HepG2 (cell line): ENCODE measurements around the gene FOXR1. TPM values are rescaled to one million over a fixed set of nuclear protein-coding genes. Genes with fewer than 3 reads are reported as not detected.

Experiments
- BORCS8-MEF2B ChIP-seq: sonication (generic); formaldehyde crosslinking; IDR thresholded peaks from 2 replicates; pipeline ENCODE4 v1.8.0; 2022; ENCODE audit warnings: mild to moderate bottlenecking, missing genetic modification reagents
- CCAR2 ChIP-seq: fragments of 200-400 bp; formaldehyde crosslinking; optimal IDR thresholded peaks from 2 replicates; pipeline ENCODE3; 2018; ENCODE audit warnings: low read depth, mild to moderate bottlenecking, low read length, moderate library complexity
- GABPA ChIP-seq, 2 experiments: IDR thresholded peaks; 2 replicates each; pipeline ENCODE4 v1.6.1; 2011 to 2016; ENCODE audit warnings: low read depth in 2 of 2, low read length in 1 of 2, missing biosample characterization in 1 of 2, missing genetic modification characterization in 1 of 2
- GFI1 ChIP-seq: sonication (generic); formaldehyde crosslinking; IDR thresholded peaks from 2 replicates; pipeline ENCODE4 v1.5.0; 2020; ENCODE audit warnings: missing genetic modification reagents, mild to moderate bottlenecking, borderline replicate concordance
- GZF1 ChIP-seq: sonication (generic); formaldehyde crosslinking; IDR thresholded peaks from 2 replicates; pipeline ENCODE4 v1.5.1; 2020; ENCODE audit warnings: mild to moderate bottlenecking, missing genetic modification reagents
- HNRNPLL ChIP-seq: fragments of 200-400 bp; formaldehyde crosslinking; IDR thresholded peaks from 2 replicates; pipeline ENCODE4 v1.6.1; 2017; ENCODE audit warnings: mild to moderate bottlenecking, low read depth, low read length; ENCODE audit not compliant: poor library complexity, severe bottlenecking
- IRF1 ChIP-seq: sonication (generic); formaldehyde crosslinking; IDR thresholded peaks from 2 replicates; pipeline ENCODE4 v1.4.0; 2020; ENCODE audit warnings: low read depth, mild to moderate bottlenecking, missing genetic modification reagents
- ISL2 ChIP-seq: sonication (generic); formaldehyde crosslinking; IDR thresholded peaks from 2 replicates; pipeline ENCODE4 v1.5.0; 2020; ENCODE audit warnings: missing genetic modification reagents
- KDM5A ChIP-seq: fragments of 200-600 bp; sonication (generic); IDR thresholded peaks from 2 replicates; pipeline ENCODE4 v1.7.0; 2018; ENCODE audit warnings: antibody characterized with exemption, mild to moderate bottlenecking, low read length, borderline replicate concordance
- KLF6 ChIP-seq: IDR thresholded peaks from 2 replicates; pipeline ENCODE4 v1.8.0; 2016; ENCODE audit warnings: missing biosample characterization, missing genetic modification reagents
- POLR2AphosphoS5 ChIP-seq: IDR thresholded peaks from 2 replicates; pipeline ENCODE4 v1.6.1; 2012; ENCODE audit warnings: low read depth, low read length
- PTBP1 ChIP-seq: fragments of 200-400 bp; formaldehyde crosslinking; IDR thresholded peaks from 2 replicates; pipeline ENCODE4 v1.6.1; 2018; ENCODE audit warnings: low read length, low read depth; ENCODE audit not compliant: poor library complexity, severe bottlenecking
- SNRNP70 ChIP-seq: fragments of 200-400 bp; formaldehyde crosslinking; IDR thresholded peaks from 2 replicates; pipeline ENCODE4 v1.6.1; 2017; ENCODE audit warnings: mild to moderate bottlenecking, low read depth, low read length, moderate library complexity
- TAF1 ChIP-seq: sonication (generic); formaldehyde crosslinking; IDR thresholded peaks from 2 replicates; pipeline ENCODE4 v1.4.0; 2020; ENCODE audit warnings: missing genetic modification reagents
- TARDBP ChIP-seq: sonication (generic); formaldehyde crosslinking; IDR thresholded peaks from 2 replicates; pipeline ENCODE4 v1.8.0; 2022; ENCODE audit warnings: mild to moderate bottlenecking, missing genetic modification reagents
- ZC3H4 ChIP-seq: sonication (generic); formaldehyde crosslinking; IDR thresholded peaks from 2 replicates; pipeline ENCODE4 v1.4.0; 2020; ENCODE audit warnings: missing genetic modification reagents, borderline replicate concordance
- ZNF18 ChIP-seq: sonication (generic); formaldehyde crosslinking; IDR thresholded peaks from 2 replicates; pipeline ENCODE4 v1.8.0; 2022; ENCODE audit warnings: mild to moderate bottlenecking, missing genetic modification reagents; ENCODE audit not compliant: insufficient replicate concordance
- ZNF550 ChIP-seq: sonication (generic); formaldehyde crosslinking; IDR thresholded peaks from 2 replicates; pipeline ENCODE4 v1.4.0; 2020; ENCODE audit warnings: mild to moderate bottlenecking, missing genetic modification reagents, borderline replicate concordance
- ZNF619 ChIP-seq: sonication (generic); formaldehyde crosslinking; IDR thresholded peaks from 2 replicates; pipeline ENCODE4 v1.4.0; 2020; ENCODE audit warnings: mild to moderate bottlenecking, missing genetic modification reagents
- ZNF777 ChIP-seq: sonication (generic); formaldehyde crosslinking; IDR thresholded peaks from 2 replicates; pipeline ENCODE4 v1.4.0; 2020; ENCODE audit warnings: missing genetic modification reagents
- ZNF788 ChIP-seq: sonication (generic); formaldehyde crosslinking; IDR thresholded peaks from 2 replicates; pipeline ENCODE4 v1.5.0; 2020; ENCODE audit warnings: mild to moderate bottlenecking, missing genetic modification reagents, borderline replicate concordance
- ZNF878 ChIP-seq: sonication (generic); formaldehyde crosslinking; IDR thresholded peaks from 2 replicates; pipeline ENCODE4 v1.8.1; 2023; ENCODE audit warnings: mild to moderate bottlenecking, missing genetic modification reagents, moderate library complexity
- polyA plus RNA-seq, 8 experiments: library from polyadenylated mRNA; depleted of rRNA in 3 of 8; stranded (reverse) in 7 of 8; unstranded in 1 of 8; fragments of >200 nt; fragmentation: Illumina TruSeq in 4 of 8; extraction: Trizol in 4 of 8; gene quantifications; 2 replicates each; pipeline versions ENCODE4 v1.2.1 to v1.2.3, GENCODE V29; 2011 to 2016; ENCODE audit warnings: low read depth in 4 of 8, missing spikeins in 1 of 8, mixed read lengths in 1 of 8; ENCODE audit not compliant: insufficient read depth in 1 of 8
- total RNA-seq, 5 experiments: library from RNA; depleted of rRNA; stranded (reverse); fragments of >200 nt; fragmentation: Illumina TruSeq; extraction: Trizol; gene quantifications; 2 replicates each; pipeline ENCODE4 v1.2.3, GENCODE V29; 2016; ENCODE audit warnings: low read depth in 1 of 5
- TF ChIP-seq, protein P1 (sequence below): sonication (generic); formaldehyde crosslinking; IDR thresholded peaks from 2 replicates; pipeline ENCODE4 v1.4.0; 2020; ENCODE audit warnings: missing genetic modification reagents, borderline replicate concordance
- TF ChIP-seq, protein P2 (sequence below): sonication (generic); formaldehyde crosslinking; IDR thresholded peaks from 2 replicates; pipeline ENCODE4 v1.4.0; 2020; ENCODE audit warnings: mild to moderate bottlenecking, missing genetic modification reagents
- TF ChIP-seq, protein P3 (sequence below): IDR thresholded peaks from 2 replicates; pipeline ENCODE4 v1.6.1; 2016

FOXR1 gene
- total and polyA plus RNA-seq, 2 of the 13 experiments (the other 11 are each of a cell fraction or from before 2014, with no cell fraction given), result not detected

GRCh38 chr11:118997627-118998387 lies 26.2 kb downstream of the FOXR1 start, which contains the start of gene CENATAC (continued):
- peak; percentile 84; the same call in 1 of the 2 replicates for TF ChIP-seq TAF1 (CRISPR knock-in tag)
- TF ChIP-seq, protein P1, sequence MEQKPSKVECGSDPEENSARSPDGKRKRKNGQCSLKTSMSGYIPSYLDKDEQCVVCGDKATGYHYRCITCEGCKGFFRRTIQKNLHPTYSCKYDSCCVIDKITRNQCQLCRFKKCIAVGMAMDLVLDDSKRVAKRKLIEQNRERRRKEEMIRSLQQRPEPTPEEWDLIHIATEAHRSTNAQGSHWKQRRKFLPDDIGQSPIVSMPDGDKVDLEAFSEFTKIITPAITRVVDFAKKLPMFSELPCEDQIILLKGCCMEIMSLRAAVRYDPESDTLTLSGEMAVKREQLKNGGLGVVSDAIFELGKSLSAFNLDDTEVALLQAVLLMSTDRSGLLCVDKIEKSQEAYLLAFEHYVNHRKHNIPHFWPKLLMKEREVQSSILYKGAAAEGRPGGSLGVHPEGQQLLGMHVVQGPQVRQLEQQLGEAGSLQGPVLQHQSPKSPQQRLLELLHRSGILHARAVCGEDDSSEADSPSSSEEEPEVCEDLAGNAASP (CRISPR knock-in tag), result peak; percentile 16; the same call in 1 of the 2 replicates
- no peak for TF ChIP-seq ZC3H4
- 0 out of 2 replicates have a peak, but pooled peaks have one; percentile 19 for TF ChIP-seq ZNF619
- TF ChIP-seq ZNF777, result peak; percentile 43; the same call in 1 of the 2 replicates
- TF ChIP-seq GFI1 (CRISPR knock-in tag), result no peak; the same call in 1 of the 2 replicates
- no peak for TF ChIP-seq ZNF878 (CRISPR knock-in tag)
- no peak for TF ChIP-seq ISL2 (CRISPR knock-in tag)
- TF ChIP-seq ZNF550 (CRISPR knock-in tag), result no peak
- TF ChIP-seq KDM5A, result peak; percentile 81; the same call in 1 of the 2 replicates
- TF ChIP-seq, protein P2, sequence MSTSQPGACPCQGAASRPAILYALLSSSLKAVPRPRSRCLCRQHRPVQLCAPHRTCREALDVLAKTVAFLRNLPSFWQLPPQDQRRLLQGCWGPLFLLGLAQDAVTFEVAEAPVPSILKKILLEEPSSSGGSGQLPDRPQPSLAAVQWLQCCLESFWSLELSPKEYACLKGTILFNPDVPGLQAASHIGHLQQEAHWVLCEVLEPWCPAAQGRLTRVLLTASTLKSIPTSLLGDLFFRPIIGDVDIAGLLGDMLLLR (CRISPR knock-in tag), result no peak
- TF ChIP-seq BORCS8-MEF2B (CRISPR knock-in tag), result peak; percentile 14; the same call in 1 of the 2 replicates
- peak; percentile 21; the same call in 1 of the 2 replicates for TF ChIP-seq TARDBP (CRISPR knock-in tag)
- TF ChIP-seq PTBP1, result no peak
- peak; percentile 58; the same call in 1 of the 2 replicates for TF ChIP-seq ZNF788
- TF ChIP-seq, protein P3, sequence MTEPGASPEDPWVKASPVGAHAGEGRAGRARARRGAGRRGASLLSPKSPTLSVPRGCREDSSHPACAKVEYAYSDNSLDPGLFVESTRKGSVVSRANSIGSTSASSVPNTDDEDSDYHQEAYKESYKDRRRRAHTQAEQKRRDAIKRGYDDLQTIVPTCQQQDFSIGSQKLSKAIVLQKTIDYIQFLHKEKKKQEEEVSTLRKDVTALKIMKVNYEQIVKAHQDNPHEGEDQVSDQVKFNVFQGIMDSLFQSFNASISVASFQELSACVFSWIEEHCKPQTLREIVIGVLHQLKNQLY (CRISPR knock-in tag), result no peak
- TF ChIP-seq IRF1, result no peak
- peak; percentile 44; the same call in 1 of the 2 replicates for TF ChIP-seq GABPA (IDR thresholded peaks at IDR 0.05; ENCODE audit: low read depth, low read length)
- TF ChIP-seq GABPA (CRISPR knock-in tag; IDR thresholded peaks at IDR 0.05; ENCODE audit: low read depth), result peak; percentile 59
- TF ChIP-seq GZF1 (CRISPR knock-in tag), result no peak
- no peak for TF ChIP-seq CCAR2
- peak; percentile 86 for TF ChIP-seq ZNF18
- no peak for TF ChIP-seq SNRNP70
- no peak for TF ChIP-seq KLF6 (CRISPR knock-in tag)
- TF ChIP-seq POLR2AphosphoS5, result peak; percentile 92
- peak; percentile 68 for TF ChIP-seq HNRNPLL
